CD4-positive, alpha-beta memory T cell (primary cell): ENCODE data around the gene CMC1. TPM values are rescaled to one million over a fixed set of nuclear protein-coding genes. Genes with fewer than 3 reads are reported as not detected.

Experiments used
- CTCF ChIA-PET: fragments of 350-600 bp; sonication (Branson Sonifier 250); formaldehyde crosslinking; loops from one replicate; lab custom pipeline; 2021; ENCODE audit warnings: inconsistent platforms; ENCODE audit not compliant: partially characterized antibody; lab: Charles Lee
- POLR2A ChIA-PET: fragments of 350-600 bp; sonication (Branson Sonifier 250); formaldehyde crosslinking; loops from one replicate; lab custom pipeline; 2021; ENCODE audit not compliant: partially characterized antibody; lab: Charles Lee
- DNase-seq, 5 donors: peaks; one replicate each; pipeline versions ENCODE4 v3.0.0 to v3.0.0-alpha.2; 2020 to 2022; ENCODE audit warnings: mixed read lengths in 1 of 5
- H3K27ac ChIP-seq: one replicate; pipeline ENCODE4 v1.7.0; 2013; ENCODE audit warnings: low read depth, low read length
- H3K27me3 ChIP-seq: 2 replicates; pipeline ENCODE4 v1.7.0; 2013; ENCODE audit warnings: mild to moderate bottlenecking, low read length, moderate library complexity; ENCODE audit not compliant: insufficient read depth
- H3K36me3 ChIP-seq: 2 replicates; pipeline ENCODE4 v1.7.0; 2013; ENCODE audit warnings: mild to moderate bottlenecking, low read length, moderate library complexity; ENCODE audit not compliant: insufficient read depth
- H3K4me1 ChIP-seq: 2 replicates; pipeline ENCODE4 v1.7.0; 2013; ENCODE audit warnings: mild to moderate bottlenecking, low read length, moderate library complexity; ENCODE audit not compliant: insufficient read depth
- H3K4me3 ChIP-seq, 2 donors: one replicate each; pipeline ENCODE4 v1.7.0; 2013; ENCODE audit warnings: low read length in 2 of 2, mild to moderate bottlenecking in 1 of 2
- H3K9me3 ChIP-seq, 2 donors: one replicate each; pipeline ENCODE4 v1.7.0; 2013; ENCODE audit warnings: low read length in 2 of 2, control low read depth in 1 of 2; ENCODE audit not compliant: control insufficient read depth in 1 of 2
- H3K27ac Mint-ChIP-seq, 7 donors: one replicate each; pipeline ENCODE4 v1.8.0; 2020 to 2021; ENCODE audit warnings: mixed read lengths in 7 of 7, mild to moderate bottlenecking in 6 of 7, inconsistent platforms in 3 of 7, moderate library complexity in 3 of 7
- H3K27me3 Mint-ChIP-seq, 2 donors: one replicate each; pipeline ENCODE4 v1.8.0; 2020 to 2021; ENCODE audit warnings: mixed read lengths in 2 of 2
- H3K36me3 Mint-ChIP-seq, 2 donors: one replicate each; pipeline ENCODE4 v1.8.0; 2020 to 2021; ENCODE audit warnings: mixed read lengths in 2 of 2, inconsistent platforms in 1 of 2, mild to moderate bottlenecking in 1 of 2
- H3K4me1 Mint-ChIP-seq, 4 donors: one replicate each; pipeline ENCODE4 v1.8.0; 2020 to 2021; ENCODE audit warnings: mixed read lengths in 4 of 4, mild to moderate bottlenecking in 1 of 4
- H3K4me3 Mint-ChIP-seq, 8 donors: one replicate each; pipeline ENCODE4 v1.8.0; 2020 to 2021; ENCODE audit warnings: mixed read lengths in 8 of 8, mild to moderate bottlenecking in 7 of 8, moderate library complexity in 6 of 8, inconsistent platforms in 3 of 8
- H3K9me3 Mint-ChIP-seq, 8 donors: one replicate each; pipeline ENCODE4 v1.8.0; 2020 to 2021; ENCODE audit warnings: mixed read lengths in 8 of 8, mild to moderate bottlenecking in 5 of 8, inconsistent platforms in 3 of 8, moderate library complexity in 1 of 8
- intact Hi-C: fragments of 100-400 bp; cut with micrococcal nuclease; formaldehyde crosslinking; loops from one replicate; pipeline ENCODE4 v1.15.1; 2023
- polyA plus RNA-seq, 2 donors: library from polyadenylated mRNA; unstranded; fragments of 300-500 nt; fragmentation: Illumina TruSeq; gene quantifications; one replicate each; pipeline ENCODE4 v1.2.3, GENCODE V29; 2021
- total RNA-seq, 2 experiments: library from RNA; stranded (reverse); gene quantifications; one replicate each; pipeline ENCODE4 v1.2.3, GENCODE V29; 2021

CMC1 gene
- total and polyA plus RNA-seq, 4 experiments from 2014 or later, result 15.9 to 49.8 (median 30.9) TPM

- Mint-ChIP-seq H3K27ac (peak overlapping the region; percentile 45 to 93 (median 87)), H3K36me3 (peaks cover 0 to 5% of the 10 kb centered on the region in 2 donors), H3K4me1 (peaks cover 46 to 72% (median 53%) of the 10 kb centered on the region in 4 donors), H3K9me3 (no peaks in the 10 kb centered on the region), H3K27me3 (no peaks in the 10 kb centered on the region), H3K4me3 (peak overlapping the region; percentile 93 to 97 (median 96))
- Histone ChIP-seq H3K36me3 (no peaks in the 10 kb centered on the region), H3K27me3 (no peaks in the 10 kb centered on the region), H3K4me3 (peak overlapping the region; percentile 82 to 83), H3K4me1 (peaks cover 61% of the 10 kb centered on the region), H3K9me3 (no peaks in the 10 kb centered on the region), H3K27ac (no peak overlapping the region)
- DNase-seq, result no peak
- ChIA-PET POLR2A (interaction anchor here (1.2 to 2.4 kb wide), 3 partner anchors 11 to 531 kb away, joined by 3 to 6 read pairs (median 6); no protein-coding TSS in a partner anchor), CTCF (interaction anchor here (1.0 to 5.1 kb wide), 4 partner anchors 75 to 530 kb away, joined by 4 to 24 read pairs (median 9); partner anchors contain the start of gene EOMES)
- intact Hi-C loops, result loop anchor here (2.0 to 10.0 kb wide), 3 partner anchors 14 to 758 kb away; partner anchors contain the start of gene SLC4A7
Observed at GRCh38 chr3:28242519-28242918, 1.1 kb downstream of the CMC1 start.

GRCh38 chr3:28243424-28244106 lies 2.1 kb downstream of the CMC1 start:
- H3K4me1 ChIP-seq, result peaks cover 69% of the 10 kb centered on the region
- CTCF ChIA-PET, result interaction anchor here (0.7 to 5.1 kb wide), 4 partner anchors 14 to 531 kb away, joined by 3 to 24 read pairs (median 9); partner anchors contain the start of gene EOMES
- POLR2A ChIA-PET, result interaction anchor here (1.6 to 2.4 kb wide), 2 partner anchors 10 to 532 kb away, joined by 6 read pairs; no protein-coding TSS in a partner anchor
- Mint-ChIP-seq H3K36me3 (peaks cover 0 to 5% of the 10 kb centered on the region in 2 donors), H3K27me3 (no peaks in the 10 kb centered on the region), H3K27ac (peak overlapping the region; percentile 3 to 87 (median 53)), H3K4me3 (peak overlapping the region; percentile 1 to 97 (median 56)), H3K4me1 (peaks cover 51 to 72% (median 61%) of the 10 kb centered on the region in 4 donors), H3K9me3 (no peaks in the 10 kb centered on the region)
- H3K4me3 ChIP-seq, result no peak overlapping the region
- intact Hi-C loops, result loop anchor here (2.0 to 10.0 kb wide), 3 partner anchors 13 to 759 kb away; partner anchors contain the start of gene SLC4A7
- H3K27me3 ChIP-seq, result no peaks in the 10 kb centered on the region
- no peaks in the 10 kb centered on the region for H3K36me3 ChIP-seq
- no peak overlapping the region for H3K27ac ChIP-seq
- no peaks in the 10 kb centered on the region for H3K9me3 ChIP-seq
- DNase-seq, result peak in 4 of 5 donors; percentile 27 to 50 (median 36)

GRCh38 chr3:28244491-28244890 lies 3.1 kb downstream of the CMC1 start:
- Histone ChIP-seq H3K27ac (no peak overlapping the region), H3K36me3 (no peaks in the 10 kb centered on the region), H3K27me3 (no peaks in the 10 kb centered on the region), H3K4me3 (no peak overlapping the region), H3K9me3 (no peaks in the 10 kb centered on the region), H3K4me1 (peaks cover 75% of the 10 kb centered on the region)
- Mint-ChIP-seq H3K4me1 (peaks cover 52 to 80% (median 65%) of the 10 kb centered on the region in 4 donors), H3K36me3 (peaks cover 0 to 5% of the 10 kb centered on the region in 2 donors), H3K9me3 (no peaks in the 10 kb centered on the region), H3K4me3 (peak overlapping the region in 4 of 8 donors; percentile 18 to 75 (median 57)), H3K27me3 (no peaks in the 10 kb centered on the region), H3K27ac (peak overlapping the region in 4 of 7 donors; percentile 33 to 87 (median 51))
- POLR2A ChIA-PET, result no interaction called here
- DNase-seq, result no peak
- intact Hi-C loops, result loop anchor here (5.0 to 10.0 kb wide), 2 partner anchors 72 to 760 kb away; partner anchors contain the start of gene SLC4A7
- CTCF ChIA-PET, result interaction anchor here (0.9 to 2.2 kb wide), 3 partner anchors 25 to 533 kb away, joined by 3 to 5 read pairs (median 4); no protein-coding TSS in a partner anchor

DNA sequence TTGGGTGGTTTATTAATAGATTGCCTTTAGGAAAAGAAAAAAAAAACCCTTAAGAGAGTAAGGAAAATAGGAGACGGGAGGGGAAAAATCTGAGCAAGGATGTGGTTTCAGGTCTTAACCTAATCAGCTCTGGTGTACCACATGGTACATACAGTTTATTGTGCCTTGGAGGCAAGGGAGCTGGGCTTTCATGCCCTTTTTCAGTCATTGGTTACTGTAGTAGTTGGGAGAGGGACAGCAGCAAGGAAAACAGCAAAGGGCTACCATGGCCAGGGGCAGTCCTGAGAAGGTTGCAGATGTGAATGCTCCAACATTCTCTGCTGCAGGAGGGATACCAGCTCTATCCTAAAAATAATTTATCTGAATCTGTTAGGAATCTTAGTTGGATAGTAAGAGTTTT lies 5.9 kb downstream of the CMC1 start:
- Mint-ChIP-seq H3K9me3 (no peaks in the 10 kb centered on the region), H3K4me1 (peaks cover 61 to 87% (median 76%) of the 10 kb centered on the region in 4 donors), H3K27me3 (no peaks in the 10 kb centered on the region), H3K36me3 (peaks cover 2 to 4% of the 10 kb centered on the region in 2 donors), H3K4me3 (peak overlapping the region in 5 of 8 donors; percentile 2 to 53 (median 39)), H3K27ac (peak overlapping the region in 5 of 7 donors; percentile 13 to 62 (median 47))
- CTCF ChIA-PET, result interaction anchor here (1.1 kb wide), 1 partner anchor 535 kb away, joined by 6 read pairs; no protein-coding TSS in a partner anchor
- Histone ChIP-seq H3K27ac (no peak overlapping the region), H3K4me1 (peaks cover 78% of the 10 kb centered on the region), H3K9me3 (no peaks in the 10 kb centered on the region), H3K27me3 (no peaks in the 10 kb centered on the region), H3K36me3 (no peaks in the 10 kb centered on the region), H3K4me3 (no peak overlapping the region)
- no peak for DNase-seq
- intact Hi-C loops, result loop anchor here (10.0 kb wide), 1 partner anchor 762 kb away; the partner anchor contains the start of gene SLC4A7
- POLR2A ChIA-PET, result interaction anchor here (0.7 to 1.0 kb wide), 3 partner anchors 9 to 767 kb away, joined by 3 read pairs; no protein-coding TSS in a partner anchor

DNA sequence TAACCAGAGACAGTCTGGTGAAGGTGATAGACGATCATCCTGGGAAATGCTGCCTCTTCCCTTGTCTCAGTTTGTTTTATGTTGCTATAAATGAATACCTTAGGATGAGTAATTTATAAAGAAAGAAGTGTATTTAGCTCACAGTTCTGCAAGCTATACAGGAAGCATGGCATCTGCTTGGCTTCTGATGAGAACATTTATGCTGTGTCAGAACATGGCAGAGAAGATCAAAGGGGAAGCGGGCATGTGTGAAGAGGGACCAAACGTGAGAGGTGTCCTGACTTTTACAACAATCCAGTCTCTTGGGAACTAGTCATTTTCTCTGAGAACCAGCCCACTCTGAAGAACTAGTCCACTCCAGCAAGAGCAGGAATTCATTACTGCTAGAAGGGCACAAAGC lies 9.6 kb downstream of the CMC1 start:
- no peak overlapping the region for H3K4me3 ChIP-seq
- intact Hi-C loops, result no loop called here
- POLR2A ChIA-PET, result interaction anchor here (1.2 kb wide), 1 partner anchor 10 kb away, joined by 3 read pairs; the partner anchor contains the start of gene CMC1
- H3K27ac Mint-ChIP-seq, result peak overlapping the region in 6 of 7 donors; percentile 3 to 64 (median 40)
- H3K9me3 Mint-ChIP-seq, result no peaks in the 10 kb centered on the region
- CTCF ChIA-PET, result interaction anchor here (0.8 kb wide), 1 partner anchor 539 kb away, joined by 3 read pairs; no protein-coding TSS in a partner anchor
- no peaks in the 10 kb centered on the region for H3K27me3 Mint-ChIP-seq
- no peaks in the 10 kb centered on the region for H3K9me3 ChIP-seq
- peaks cover 7% of the 10 kb centered on the region in 2 donors for H3K36me3 Mint-ChIP-seq
- no peak overlapping the region for H3K27ac ChIP-seq
- H3K4me1 ChIP-seq, result peaks cover 51% of the 10 kb centered on the region
- peak overlapping the region in 4 of 8 donors; percentile 9 to 67 (median 40) for H3K4me3 Mint-ChIP-seq
- peaks cover 48 to 79% (median 63%) of the 10 kb centered on the region in 4 donors for H3K4me1 Mint-ChIP-seq
- DNase-seq, result no peak
- no peaks in the 10 kb centered on the region for H3K27me3 ChIP-seq
- no peaks in the 10 kb centered on the region for H3K36me3 ChIP-seq

DNA sequence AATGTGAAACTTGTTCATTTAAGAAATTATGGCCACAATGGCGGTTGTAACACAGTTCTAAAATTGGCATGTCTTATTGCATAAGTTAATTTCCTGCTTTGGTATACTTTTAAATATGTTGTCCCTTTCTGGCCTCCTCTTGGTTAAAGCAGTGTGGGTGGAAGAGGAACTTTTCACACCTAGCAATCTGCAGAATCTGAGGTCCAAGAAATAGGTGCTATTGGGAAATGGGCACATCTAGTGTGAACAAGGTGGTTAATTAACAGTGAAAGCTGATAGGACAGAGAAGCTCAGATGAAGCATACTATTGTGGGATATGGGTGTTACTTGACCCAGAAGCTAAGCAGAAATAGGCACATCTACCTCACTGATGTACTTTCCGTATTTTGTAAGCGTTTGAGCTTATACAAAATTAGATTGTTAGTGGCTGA lies 10.6 kb downstream of the CMC1 start:
- H3K27me3 Mint-ChIP-seq, result no peaks in the 10 kb centered on the region
- CTCF ChIA-PET, result interaction anchor here (1.3 kb wide), 1 partner anchor 540 kb away, joined by 5 read pairs; no protein-coding TSS in a partner anchor
- H3K4me3 Mint-ChIP-seq, result peak overlapping the region in 4 of 8 donors; percentile 17 to 60 (median 42)
- peaks cover 39 to 76% (median 54%) of the 10 kb centered on the region in 4 donors for H3K4me1 Mint-ChIP-seq
- H3K9me3 Mint-ChIP-seq, result no peaks in the 10 kb centered on the region
- Histone ChIP-seq H3K27me3 (no peaks in the 10 kb centered on the region), H3K4me1 (peaks cover 42% of the 10 kb centered on the region), H3K4me3 (no peak overlapping the region), H3K9me3 (no peaks in the 10 kb centered on the region), H3K27ac (no peak overlapping the region), H3K36me3 (no peaks in the 10 kb centered on the region)
- POLR2A ChIA-PET, result interaction anchor here (1.2 kb wide), 1 partner anchor 11 kb away, joined by 3 read pairs; the partner anchor contains the start of gene CMC1
- H3K27ac Mint-ChIP-seq, result peak overlapping the region in 1 of 7 donors; percentile 81
- intact Hi-C loops, result no loop called here
- DNase-seq, result peak in 4 of 5 donors; percentile 26 to 39 (median 32)
- peaks cover 7% of the 10 kb centered on the region in 2 donors for H3K36me3 Mint-ChIP-seq
